Stimulated activated CD4-positive, alpha-beta T cell treated with anti-CD3 and anti-CD28 coated beads, TNF-alpha, amount 100 ng/mL, for 4 hours (primary cell): ENCODE measurements around the gene DHX32.
A peak's percentile ranks its signal among the peaks of the same experiment; 100 is the strongest.

Source experiments
- DNase-seq, 3 experiments: peaks; one replicate each; pipeline ENCODE4 v3.0.0-alpha.2; 2020; ENCODE audit warnings: low read depth in 3 of 3

Gene DHX32

DNA sequence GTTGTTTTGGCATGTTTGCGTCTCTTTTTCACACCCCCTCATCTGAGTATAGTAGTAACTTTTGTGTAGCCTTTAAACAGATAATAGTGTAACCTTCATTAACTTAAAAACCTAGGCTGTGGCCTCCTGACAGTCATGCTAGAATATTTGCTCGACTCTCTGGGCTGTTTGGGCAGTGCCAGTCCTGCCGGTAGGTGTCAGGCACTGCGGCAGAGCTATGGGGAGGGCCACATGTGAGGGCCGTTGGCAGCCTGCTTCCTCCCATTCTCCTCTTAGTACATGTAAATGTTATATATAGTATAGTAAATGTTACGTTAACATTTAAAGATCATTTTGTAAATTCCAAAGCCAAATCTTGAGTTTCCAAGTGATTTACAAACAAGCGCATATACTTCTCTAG is 31.6 kb downstream of the DHX32 start:
- DNase-seq = no peak

DNA sequence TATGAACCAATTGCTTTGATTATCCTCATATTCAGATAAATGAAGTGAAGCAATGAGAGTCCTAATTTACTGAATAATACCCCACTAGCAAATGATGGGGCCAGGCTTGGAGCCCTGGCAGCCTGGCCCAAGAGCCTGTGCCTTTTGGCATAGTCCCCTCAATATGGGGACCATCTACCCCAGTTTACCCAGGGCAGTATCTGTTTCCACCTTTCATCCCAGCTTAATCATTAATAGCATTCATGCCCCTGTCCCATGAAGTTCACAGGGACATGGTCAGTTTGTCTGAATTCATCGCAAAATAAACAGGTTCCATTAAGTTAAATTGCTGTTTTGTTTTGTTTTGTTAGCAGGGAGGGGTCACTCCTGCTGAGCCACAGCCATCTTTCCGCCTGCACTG is 32.2 kb downstream of the DHX32 start:
- no peak for DNase-seq

GRCh38 chr10:125848371-125848770 is 32.7 kb downstream of the DHX32 start:
- DNase-seq = no peak

- no peak for DNase-seq
Observed at GRCh38 chr10:125846894-125847293, 34.2 kb downstream of the DHX32 start.

DNA sequence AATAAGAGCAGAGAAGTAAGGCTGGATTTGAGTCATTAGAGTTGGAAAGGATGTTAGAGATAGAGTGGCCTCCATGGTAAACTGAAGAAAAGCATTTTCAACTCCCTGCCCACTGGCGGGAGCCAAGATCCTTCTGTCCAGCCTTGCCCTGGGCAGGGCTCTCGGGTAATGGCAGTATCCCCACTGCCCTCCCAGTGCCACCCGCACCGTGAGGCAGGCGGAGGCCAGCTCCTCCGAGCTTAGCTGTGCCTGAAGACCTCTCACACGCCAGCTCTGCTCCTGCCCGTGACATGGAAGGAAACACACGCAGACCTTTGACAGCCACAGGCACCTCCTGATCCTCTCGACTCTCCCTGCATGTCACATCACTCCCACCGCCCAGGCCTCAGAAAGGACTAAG is 35.5 kb downstream of the DHX32 start:
- no peak for DNase-seq

DNA sequence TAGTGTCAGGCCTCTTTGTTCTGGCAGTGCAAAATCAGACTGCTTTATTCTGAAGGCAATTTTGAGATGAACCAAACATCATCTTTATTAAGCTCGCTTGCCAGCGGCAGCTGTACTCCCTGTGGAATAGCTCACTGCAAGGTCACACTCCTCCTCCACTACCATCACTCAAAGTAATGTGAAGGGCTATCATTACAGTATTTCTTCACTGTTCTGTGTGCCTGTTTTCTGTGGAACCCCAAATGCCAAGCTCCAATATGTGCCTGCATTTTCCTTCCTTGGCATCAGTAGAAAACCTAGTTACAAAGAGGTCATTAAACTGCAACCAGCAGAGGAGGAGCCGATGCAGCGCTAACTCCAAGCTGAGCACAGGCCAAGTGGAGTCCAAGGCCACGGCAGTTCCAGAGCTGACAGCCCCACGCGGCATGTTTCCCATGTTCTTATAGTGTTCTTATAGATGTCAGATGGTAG is 36.3 kb downstream of the DHX32 start:
- DNase-seq = no peak

DNA sequence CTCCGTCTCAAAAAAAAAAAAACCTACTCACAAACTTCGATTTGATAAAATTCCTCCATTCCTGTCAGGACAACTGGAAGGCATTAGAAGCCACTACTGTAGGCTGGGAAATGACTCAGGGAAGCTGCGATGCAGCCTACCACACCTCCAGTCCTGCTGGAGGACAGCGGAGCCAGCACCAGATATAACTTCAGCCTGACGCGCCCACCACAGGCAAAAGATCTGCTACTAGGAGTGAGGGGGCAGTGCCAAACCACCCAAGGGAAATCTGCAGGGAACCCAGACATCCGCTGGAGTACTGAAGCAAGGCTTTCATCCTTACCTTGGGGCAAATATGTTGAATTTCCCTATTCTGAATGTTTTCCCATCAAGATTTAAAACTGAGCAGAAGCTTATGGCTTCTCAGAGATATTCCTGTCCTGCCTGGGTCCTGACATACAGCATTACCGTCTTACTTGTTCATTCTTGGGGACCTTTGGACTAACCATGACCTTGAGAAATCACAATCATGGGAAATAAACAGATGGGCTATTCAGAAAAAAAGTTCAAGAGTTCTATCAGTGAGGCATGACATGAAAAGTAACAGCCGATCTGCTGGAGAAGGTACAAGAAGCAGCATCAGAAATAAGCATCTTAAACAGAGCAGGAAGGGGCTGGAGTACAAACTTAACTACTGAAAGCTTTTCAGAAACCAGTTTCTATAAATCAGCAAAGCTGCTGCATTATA is 37.3 kb downstream of the DHX32 start:
- no peak for DNase-seq

- no peak for DNase-seq
Observed at GRCh38 chr10:125840955-125841354, 40.1 kb downstream of the DHX32 start.

- no peak for DNase-seq
Observed at GRCh38 chr10:125840406-125840805, 40.7 kb downstream of the DHX32 start.

DNA sequence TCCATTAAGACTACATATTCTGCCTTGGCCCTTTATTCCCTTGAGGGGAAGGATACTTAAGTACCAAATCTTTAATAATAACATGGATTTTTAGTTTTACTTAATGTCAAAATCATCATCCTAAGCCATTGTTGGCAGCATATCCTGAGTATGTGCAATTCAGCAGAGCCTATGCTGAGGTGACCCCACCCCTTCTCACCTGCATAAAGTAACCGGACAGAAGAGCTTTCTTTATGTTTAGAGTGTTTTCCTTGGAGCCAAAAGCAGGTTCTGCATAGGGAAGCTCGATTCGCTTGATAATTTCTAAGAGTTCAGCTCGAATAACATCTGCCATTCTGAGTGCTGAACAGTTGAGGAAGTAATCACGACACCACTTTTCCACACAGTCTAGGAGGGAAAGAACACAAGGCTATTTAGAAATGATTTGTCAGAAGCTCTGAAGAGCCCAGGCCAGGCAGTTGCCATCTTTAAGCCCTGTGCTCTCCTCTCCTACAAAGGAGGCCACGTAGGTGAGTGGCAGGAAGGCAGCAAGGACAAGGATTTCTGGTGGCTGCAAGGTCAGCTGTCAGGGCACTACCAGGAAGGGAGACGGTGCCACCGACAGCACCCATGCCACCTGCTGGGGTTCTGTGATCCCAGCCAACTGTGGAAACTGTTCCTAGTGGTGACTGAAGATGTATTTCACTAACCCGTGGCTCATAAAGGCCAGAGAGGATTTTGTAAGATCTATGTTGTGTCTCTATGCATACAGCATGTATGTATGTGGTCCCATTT is 42.1 kb downstream of the DHX32 start:
- no peak for DNase-seq

DNA sequence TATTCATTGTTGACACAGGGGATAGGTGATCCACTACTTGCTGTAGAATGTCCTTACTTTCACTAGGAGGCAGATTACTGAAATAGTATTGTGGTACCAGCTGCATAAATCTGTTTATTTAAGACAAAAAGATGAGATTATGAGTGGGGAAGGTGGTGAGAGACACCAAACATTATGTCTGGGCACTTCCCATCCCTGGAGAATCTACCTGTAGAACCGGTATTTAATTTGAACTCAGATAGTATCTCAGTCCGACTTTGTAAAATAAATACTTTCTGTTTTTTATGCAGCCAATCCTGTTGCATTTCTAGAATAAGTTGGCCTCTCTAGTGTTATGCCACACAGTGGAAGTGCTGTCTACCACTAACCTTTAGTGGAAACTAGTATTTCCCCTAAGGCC is 44.3 kb downstream of the DHX32 start:
- DNase-seq = no peak

DNA sequence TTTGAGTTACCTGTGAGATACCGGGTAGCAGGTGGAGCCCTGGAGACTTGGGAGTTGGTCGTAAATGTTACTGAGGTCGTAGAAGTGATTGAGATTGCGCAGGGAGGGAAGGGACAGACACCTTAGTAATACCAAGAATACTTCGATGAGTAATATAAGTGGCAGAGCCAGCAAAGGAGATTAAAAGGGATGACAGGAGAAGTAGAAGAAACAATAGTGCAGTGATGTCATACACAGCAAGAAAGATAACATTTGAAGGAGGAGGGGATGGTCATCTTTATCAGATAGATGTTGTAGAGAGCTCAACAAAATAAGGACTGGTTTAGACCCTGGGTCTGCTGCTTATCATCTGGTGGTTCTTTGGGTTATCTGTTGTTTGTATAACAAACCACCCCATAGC is 52.8 kb downstream of the DHX32 start:
- DNase-seq = no peak

DNA sequence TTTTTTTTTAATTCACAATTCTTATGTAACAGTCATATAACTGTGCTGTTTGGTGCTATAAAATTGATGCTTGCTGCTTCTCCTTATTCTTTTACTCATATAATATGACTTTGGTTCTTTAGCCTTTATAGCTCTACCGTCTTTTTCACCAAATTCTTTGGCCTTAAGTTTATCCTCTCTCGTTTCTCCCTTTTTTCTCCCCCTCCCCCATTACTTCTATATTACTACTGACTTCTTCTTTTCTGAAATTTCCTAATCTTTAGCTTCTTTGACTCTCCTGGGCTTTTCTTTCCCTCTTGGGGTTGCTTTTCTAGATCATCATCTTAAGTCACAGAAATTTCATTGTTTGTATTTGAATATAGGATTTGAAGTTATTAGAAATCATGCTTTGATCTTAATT is 54.0 kb downstream of the DHX32 start:
- DNase-seq = no peak

GRCh38 chr10:125824736-125825135 is 56.4 kb downstream of the DHX32 start:
- no peak for DNase-seq

GRCh38 chr10:125823663-125824251 is 57.3 kb downstream of the DHX32 start:
- DNase-seq = peak in 1 of 3 experiments; percentile 8

DNA sequence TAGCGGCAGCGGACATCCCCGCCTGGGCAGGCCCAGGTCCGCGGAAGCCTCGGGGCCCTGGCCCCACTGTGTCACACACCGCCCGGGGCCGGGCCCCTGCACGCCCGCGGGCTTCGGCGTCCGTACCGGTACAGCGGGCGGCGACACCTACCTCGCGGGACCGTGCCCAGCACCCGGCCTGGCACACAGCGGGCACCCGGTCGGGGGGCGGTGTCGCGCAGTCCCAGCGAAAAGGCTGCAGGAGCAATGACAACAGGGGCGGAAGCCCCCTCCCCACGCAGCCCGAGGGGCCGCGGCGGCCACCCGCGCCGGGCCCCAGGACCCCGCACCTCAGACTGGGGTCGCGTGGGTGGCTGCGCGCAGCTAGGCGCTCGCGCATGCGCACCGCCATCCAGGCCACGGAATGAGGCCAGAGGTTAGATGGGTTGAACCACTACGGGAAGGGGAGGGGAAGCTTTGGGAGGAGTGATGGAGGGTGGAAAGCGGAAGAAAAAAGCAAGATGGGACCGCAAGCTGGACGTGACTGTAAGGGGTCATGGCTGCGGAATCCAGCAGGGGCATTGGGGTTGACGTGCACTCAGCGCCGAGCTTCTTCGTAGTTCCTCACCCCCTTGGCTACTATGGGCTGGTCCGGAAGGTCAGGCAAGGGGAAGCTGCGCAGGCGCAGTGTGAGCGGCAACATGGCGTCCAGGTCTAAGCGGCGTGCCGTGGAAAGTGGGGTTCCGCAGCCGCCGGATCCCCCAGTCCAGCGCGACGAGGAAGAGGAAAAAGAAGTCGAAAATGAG is 58.0 kb downstream of the DHX32 start, which contains the start of the genes BCCIP and UROS:
BCCIP (plus strand) TSS at position 669 of the 785 bp plus-strand sequence; CDS start at position 681, 12 bp downstream.
UROS (minus strand) TSS at position 381 of the 785 bp plus-strand sequence. CDS start 6,759 bp downstream, outside the sequence.
- DNase-seq = peak; percentile 77 to 87 (median 85)

DNA sequence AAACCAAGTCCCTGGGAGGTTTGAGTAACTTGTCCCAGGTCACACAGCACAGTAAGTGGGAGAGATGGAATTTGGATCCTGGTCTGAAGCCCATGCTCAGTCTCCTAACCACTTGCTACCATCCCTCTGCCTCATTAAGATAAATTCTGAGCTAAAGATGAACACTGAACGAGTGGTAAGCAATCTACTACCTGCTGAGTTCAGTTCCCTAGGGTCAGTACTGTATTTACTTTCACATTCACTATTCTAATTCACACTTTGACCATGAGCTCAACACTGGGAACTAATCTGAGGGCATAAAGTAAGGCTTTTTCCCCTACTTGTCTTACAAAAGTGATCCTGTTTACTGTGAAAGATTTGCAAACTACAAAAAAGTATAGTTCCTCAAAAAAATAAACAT is 60.4 kb downstream of the DHX32 start:
- no peak for DNase-seq

DNA sequence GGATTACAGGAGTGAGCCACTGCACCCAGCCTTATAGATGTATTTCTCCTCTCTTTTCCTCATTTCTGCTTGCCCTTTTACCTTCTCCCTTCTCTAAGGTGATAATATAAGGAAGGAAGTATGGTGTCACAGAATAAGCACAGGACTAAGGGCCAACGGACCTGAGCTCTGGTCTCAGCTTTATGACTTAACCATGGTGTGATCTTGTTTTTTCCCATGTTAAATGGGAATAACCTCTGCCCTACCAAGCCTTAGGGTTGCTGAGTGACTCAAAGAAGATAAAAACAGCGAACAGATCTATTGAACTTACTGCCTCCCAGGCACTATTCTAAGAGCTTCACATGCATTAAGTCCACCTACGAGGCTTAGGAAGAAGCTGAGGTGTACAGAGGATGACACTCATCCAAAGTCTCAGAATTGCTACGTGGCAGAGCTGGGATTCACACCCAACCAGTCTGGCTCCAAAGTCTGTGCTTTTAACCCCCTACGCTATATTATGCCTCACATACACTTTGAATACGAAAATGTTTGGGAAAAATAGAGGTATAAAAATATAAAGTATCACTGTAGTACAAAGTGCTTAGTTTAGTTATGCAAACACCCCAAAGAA is 63.6 kb downstream of the DHX32 start:
- no peak for DNase-seq

DNA sequence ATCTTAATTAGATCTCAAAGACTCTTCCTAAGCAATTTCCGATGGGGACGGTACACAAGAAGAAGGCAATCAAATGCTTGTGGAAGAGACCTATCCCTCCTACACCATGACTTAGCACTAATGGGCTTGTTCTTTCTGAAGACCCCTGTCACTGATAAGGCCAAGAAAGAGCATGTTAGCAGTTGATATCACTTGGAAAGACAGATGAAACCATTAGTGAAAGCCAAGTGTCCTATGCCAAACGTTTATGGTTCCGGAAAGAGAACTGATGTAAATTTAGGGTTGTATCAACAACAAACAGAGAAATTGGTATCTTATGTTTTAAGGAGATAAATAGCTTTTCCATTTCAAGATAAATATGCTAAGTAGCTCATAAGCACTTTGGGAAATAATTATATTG is 64.5 kb downstream of the DHX32 start:
- DNase-seq = no peak

DNA sequence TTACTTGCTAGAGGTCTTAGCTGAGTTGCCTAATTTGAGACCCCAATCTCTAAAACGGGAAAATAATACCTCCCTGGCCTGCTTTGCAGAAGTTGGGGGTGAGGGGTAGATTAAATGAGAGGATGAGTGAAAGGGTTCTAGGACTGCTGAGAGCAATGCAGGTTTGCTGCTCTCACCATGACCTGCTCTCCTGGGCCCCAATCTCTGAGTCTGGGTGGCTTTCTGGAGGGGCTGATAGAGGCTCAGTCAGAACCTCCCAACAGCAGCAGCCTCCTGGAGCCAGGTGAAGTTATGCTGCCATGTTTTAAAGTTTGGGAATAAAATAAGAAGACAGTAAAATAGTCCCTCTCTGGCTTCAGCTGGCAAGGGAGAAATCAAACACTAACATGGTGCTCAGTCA is 65.3 kb downstream of the DHX32 start:
- DNase-seq = no peak

DNA sequence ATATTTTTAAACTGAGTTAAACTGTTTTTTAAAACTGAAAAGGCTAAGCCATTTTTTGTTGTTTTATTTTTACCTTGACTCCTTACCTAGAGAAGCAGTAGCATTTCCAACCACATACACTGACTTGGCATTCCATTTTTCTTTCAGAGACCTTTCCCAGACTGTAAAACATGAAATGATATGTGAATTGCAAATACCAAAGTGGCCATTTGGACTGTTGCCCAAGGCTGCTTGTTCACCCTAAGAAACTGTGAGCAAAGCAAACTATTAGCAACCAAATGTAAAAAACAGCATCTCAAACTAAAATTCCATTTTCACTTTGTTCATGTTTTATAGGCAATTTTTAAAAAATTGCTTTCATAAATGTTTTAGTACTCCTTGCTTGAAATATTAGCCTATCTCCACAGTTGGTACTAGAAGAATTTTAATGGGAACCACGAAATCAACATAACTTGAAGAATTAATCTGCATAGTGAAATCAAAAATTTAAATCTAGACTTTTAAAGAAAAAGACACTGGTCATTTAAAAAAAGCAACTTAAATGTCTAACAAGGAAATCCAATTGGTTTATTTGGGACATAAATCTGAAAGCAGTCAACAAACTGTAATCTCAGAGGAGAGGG is 68.9 kb downstream of the DHX32 start:
- no peak for DNase-seq
